SW480 (cell line): ENCODE results near the gene DMD.

Experiments used
- DNase-seq: peaks from one replicate; pipeline ENCODE4 v3.0.0-alpha.2; 2016; ENCODE audit warnings: low spot score

The DMD gene

DNA sequence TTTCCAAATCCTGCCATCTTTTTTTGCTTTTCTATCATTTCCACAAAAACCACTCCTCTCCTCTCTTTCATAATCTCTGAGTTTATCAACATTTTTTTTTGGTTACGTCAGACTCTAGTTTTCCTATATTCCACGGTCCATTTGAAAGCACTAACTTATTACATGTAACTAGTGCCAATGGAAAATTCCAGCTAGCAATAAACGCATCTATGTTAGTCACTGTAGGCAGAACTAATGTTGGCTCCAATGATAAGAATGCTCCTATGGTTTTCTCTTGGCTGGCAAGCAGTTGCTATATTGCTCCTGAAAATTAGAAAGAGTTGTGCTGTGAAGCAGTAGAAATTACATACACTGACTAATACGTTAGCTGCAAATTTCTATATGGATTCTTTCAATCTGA lies 1504.9 kb downstream of the DMD start:
- DNase-seq, result no peak

DNA sequence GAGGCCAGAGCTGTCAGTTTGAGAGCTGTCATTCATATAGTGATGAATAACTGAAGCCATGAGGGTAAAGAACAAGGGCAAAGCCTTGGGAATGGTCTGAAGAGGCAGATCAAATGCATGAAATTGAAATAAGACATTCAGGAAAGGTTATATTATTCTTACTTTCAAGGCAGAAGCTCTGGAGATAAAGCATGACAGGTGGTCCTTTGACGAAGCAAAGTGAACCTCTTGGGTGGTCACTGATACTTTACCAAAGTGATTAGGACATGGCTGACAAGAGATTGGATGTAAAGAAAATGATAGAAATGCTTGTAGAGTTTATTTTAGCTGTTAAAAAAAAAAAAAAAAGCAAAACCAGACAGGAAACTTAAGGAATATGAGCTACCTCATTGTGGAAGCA lies 1505.5 kb downstream of the DMD start:
- no peak for DNase-seq

GRCh38 chrX:31704938-31705337 lies 1506.4 kb downstream of the DMD start:
- DNase-seq, result no peak

DNA sequence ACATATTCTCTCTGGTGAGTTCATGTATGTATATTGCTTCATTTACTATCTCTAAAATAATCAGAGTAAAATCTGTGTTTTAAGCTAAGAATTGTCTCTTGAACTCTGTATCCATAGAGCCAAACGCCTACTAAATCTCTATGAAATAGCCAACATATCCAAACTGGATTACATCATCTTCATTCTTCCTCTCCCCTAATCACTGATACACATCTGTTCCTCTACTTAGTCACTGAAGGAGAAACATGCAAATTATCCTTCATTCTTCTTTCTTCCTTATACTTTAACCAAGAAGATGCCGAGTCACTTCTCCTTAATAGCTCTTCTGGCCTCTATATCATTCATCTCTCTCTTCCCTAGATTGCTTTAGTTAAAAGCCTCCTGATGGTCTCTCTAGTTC lies 1509.1 kb downstream of the DMD start:
- no peak for DNase-seq

DNA sequence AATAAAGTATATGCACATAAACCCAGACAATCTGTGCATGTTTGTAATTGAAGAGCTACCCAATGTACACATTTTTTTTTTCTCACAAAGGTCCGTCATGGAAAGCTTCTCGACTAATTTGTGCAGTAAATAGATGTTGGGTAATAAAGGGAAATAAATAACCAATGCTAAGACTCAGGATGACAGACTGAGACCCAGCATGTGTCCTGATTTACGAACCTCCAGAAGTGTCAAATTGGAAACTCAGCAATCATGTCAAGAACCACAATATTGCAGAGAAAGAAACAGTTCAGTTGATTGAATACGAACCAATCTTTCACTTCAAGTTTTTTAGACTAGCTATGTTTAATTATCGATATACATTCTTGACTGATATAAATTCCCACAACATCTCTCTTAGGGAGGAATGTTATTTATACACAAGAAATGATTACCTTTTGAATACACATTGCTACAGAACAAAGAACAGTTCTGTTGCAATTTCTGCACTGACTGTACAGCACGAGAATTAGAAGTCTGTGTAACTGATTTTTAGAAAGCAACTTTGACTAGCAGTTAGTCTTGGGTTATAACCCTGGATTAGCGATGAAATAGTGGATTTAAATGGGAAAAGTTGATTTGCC lies 1513.9 kb downstream of the DMD start:
- no peak for DNase-seq

GRCh38 chrX:31679861-31680260 lies 1531.5 kb downstream of the DMD start:
- DNase-seq, result no peak

GRCh38 chrX:31670245-31670644 lies 1541.1 kb downstream of the DMD start:
- no peak for DNase-seq

DNA sequence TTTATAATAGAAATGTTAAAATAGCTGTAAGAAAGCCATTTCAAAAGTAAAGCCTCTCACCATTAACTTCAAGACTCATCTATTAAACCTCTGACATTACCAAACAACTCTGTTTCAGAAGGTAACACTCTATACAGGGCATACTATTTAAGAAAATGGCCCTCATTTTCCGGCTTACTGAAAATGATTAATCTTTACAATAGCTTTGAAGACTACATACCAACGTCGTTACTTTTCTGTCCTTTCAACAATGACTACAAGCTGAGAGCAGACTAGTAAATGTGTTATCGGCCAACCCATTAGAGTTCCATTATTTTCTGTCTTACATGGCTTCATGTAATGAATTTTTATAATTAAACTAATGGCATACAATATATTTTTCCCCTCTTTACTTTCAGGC lies 1545.9 kb downstream of the DMD start:
- no peak for DNase-seq

DNA sequence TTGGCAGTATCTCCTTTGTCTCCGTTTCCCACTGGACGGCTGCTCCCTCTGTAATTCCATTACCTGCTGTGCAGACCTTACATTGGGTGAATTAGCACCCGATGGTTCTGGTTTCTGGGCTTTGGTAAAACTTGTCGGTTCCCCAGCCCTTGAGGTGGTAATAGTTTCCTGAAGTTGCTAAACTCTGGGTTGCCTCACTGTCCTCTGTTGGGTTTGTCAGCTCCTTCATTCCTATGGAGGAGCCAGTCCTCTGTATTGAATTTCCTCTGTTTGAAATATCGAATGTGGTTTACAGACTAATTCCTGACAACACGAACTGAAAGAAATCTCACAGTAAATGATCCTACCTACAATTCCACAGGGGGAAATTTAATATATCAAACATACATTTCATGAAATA lies 1548.2 kb downstream of the DMD start:
- DNase-seq, result no peak

GRCh38 chrX:31661280-31661810 lies 1550.0 kb downstream of the DMD start:
- no peak for DNase-seq

- peak; percentile 43 for DNase-seq
Observed at GRCh38 chrX:31658360-31658759, 1553.0 kb downstream of the DMD start.

DNA sequence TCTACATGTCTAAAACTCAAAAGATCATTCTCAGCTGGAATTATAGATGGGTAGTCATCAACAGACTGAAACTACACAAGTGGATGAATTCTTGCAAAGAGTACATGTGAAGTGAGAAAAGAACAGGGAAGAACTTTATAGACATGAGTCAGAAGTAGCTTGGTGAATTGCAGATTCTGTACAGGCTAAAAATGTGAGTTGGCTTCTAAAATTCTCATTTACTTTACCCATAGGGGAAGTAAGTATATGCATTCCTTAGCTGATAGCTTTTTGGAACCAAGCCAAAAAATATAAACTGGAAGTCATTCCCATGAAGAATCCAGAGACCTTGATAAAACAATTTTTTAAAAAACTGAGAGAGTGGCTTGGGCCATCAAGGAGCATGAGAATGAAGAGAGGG lies 1555.3 kb downstream of the DMD start:
- no peak for DNase-seq

DNA sequence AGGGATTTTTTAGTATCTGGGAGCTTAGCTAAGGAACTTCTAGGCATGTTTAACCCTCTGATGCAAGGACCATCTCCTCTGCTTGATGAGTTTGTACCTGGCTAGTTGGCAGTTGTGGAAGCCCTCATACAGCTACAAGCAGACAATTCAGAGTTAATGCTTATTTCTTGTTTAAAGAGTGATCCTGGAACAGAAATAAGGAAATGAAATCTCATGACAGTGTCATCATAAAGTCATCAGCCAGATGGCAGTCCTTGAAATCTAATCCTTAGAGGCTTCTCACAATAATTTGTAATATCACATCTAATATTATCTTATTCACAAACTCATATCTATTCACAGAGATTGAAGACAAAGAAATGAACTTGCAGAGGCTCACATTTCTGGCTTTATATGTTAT lies 1557.9 kb downstream of the DMD start:
- DNase-seq, result no peak

- DNase-seq, result no peak
Observed at GRCh38 chrX:31652650-31653049, 1558.7 kb downstream of the DMD start.

DNA sequence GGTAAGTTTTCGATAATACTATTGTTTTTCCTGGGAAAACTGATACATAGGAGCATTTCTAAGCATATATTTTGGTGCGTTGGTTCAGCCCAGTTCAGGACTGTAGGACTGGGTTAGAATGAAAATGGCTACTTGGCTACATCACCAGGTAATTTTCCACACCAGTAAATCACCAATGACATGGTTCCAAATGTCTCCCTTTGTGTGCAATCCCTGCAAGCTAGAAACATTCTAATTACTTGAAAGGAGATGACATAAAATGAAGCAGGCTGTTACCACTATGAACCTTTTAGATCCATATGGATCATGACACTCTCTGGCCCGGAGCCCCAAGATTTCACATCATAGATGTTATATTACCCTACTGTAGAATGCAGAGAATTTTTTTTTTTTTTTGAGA lies 1562.1 kb downstream of the DMD start:
- DNase-seq, result no peak

GRCh38 chrX:31633349-31633748 lies 1578.0 kb downstream of the DMD start:
- DNase-seq, result no peak

DNA sequence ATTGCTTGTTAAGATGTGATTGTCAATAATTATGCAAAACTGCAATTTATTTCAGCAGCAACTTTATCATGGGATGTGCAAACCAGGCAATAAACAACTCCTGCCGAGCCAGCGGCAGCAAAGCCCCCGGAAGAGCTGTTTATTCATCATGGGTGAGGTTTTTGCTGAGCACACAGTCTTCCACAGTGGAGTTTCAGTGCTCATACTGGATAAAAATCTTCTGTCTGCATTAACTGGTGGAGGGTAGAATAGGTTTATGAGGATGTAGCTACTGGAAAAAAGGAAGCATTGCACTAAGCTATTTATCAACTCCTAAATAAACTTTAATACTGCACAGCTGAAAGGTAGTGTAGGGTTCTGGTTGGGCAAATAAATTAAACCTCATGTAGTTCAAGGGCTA lies 1582.2 kb downstream of the DMD start:
- no peak for DNase-seq

DNA sequence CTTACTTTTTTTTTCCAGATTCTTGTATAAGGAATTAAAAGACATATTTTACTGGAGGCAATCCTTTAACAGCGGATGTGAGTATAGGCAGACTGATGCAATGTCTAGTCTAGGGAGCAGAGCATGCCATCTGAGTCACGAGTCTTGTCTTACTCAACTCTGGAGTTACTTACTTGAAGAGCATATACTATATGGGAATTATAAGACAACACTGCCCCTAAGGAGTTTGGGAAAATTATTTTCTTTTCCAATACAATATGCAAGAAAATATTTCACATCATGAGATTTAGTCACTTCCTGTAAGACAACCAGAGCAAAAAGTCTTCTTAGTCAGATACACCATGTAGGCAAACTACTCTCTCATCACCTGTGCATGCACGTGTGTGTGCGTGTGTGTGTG lies 1602.2 kb downstream of the DMD start:
- DNase-seq, result no peak

- DNase-seq, result no peak
Observed at GRCh38 chrX:31608638-31609037, 1602.7 kb downstream of the DMD start.

GRCh38 chrX:31606771-31607170 lies 1604.6 kb downstream of the DMD start:
- DNase-seq, result no peak

- DNase-seq, result no peak
Observed at GRCh38 chrX:31604629-31605221, 1606.6 kb downstream of the DMD start.

- DNase-seq, result no peak
Observed at GRCh38 chrX:31603411-31604120, 1607.8 kb downstream of the DMD start.

DNA sequence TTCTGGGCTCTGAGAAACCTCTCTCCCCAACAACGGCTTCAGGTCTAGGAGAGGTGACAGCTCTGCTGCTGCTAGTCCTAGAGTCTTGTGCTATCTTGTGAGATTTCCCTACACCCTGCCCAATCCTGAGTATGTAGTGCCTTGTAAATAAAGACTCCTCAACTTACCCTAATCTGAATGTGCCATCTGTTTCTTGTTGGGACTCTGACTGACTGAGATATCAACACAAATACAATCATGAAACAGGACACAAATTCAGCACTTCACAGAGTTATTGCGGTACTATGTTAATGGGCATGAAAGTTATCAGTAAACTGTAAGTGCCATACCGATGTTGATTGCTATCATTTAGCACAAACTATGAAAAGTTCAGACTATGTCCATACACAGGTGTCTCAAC lies 1610.5 kb downstream of the DMD start:
- no peak for DNase-seq

- no peak for DNase-seq
Observed at GRCh38 chrX:31593353-31593752, 1618.0 kb downstream of the DMD start.
